Testis (tissue), 2 donors: ENCODE data around the gene RBFOX1.

Experiments used
- POLR2A ChIP-seq: fragments of 450-650 bp; IDR thresholded peaks from one replicate; pipeline ENCODE4 v1.6.1; 2017; ENCODE audit warnings: antibody characterized with exemption, mild to moderate bottlenecking, moderate library complexity
- TF ChIP-seq, protein P1 (sequence below), 3 experiments: fragments of 450-650 bp in 2 of 3; fragments of 200-600 bp in 1 of 3; sonication (generic) in 1 of 3; IDR thresholded peaks; one replicate each; pipeline ENCODE4 v1.5.1; 2016 to 2019; ENCODE audit warnings: antibody characterized with exemption in 3 of 3, mild to moderate bottlenecking in 2 of 3, moderate library complexity in 1 of 3

DNA sequence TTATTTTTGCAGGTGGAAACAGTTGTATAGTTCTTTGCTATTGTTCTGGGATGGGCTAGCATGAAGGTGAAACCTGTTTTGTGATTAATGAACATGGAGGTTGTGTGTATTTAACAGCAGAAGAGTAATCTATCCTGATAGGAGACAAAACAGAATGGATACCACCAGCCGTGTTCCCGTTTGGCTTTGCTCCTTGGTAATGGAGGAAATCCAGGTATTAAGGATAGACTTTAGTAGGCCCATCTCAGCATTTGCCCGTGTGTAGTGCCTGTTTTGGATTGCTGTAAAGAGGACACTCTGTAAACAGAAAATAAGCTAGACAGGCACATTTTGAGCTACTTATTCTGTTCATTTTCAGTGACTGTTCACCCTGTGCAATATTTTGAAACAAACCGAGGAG lies 215.1 kb downstream of the RBFOX1 start:
- TF ChIP-seq, protein P1, sequence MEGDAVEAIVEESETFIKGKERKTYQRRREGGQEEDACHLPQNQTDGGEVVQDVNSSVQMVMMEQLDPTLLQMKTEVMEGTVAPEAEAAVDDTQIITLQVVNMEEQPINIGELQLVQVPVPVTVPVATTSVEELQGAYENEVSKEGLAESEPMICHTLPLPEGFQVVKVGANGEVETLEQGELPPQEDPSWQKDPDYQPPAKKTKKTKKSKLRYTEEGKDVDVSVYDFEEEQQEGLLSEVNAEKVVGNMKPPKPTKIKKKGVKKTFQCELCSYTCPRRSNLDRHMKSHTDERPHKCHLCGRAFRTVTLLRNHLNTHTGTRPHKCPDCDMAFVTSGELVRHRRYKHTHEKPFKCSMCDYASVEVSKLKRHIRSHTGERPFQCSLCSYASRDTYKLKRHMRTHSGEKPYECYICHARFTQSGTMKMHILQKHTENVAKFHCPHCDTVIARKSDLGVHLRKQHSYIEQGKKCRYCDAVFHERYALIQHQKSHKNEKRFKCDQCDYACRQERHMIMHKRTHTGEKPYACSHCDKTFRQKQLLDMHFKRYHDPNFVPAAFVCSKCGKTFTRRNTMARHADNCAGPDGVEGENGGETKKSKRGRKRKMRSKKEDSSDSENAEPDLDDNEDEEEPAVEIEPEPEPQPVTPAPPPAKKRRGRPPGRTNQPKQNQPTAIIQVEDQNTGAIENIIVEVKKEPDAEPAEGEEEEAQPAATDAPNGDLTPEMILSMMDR (IDR thresholded peaks at IDR 0.05), result no peak
- no peak for TF ChIP-seq POLR2A
